Coronary artery (tissue), 2 donors: Measurements from ENCODE around the gene TDRD7.

ENCODE experiments used
- DNase-seq: peaks from one replicate; pipeline ENCODE4 v3.0.0-alpha.2; 2017; ENCODE audit warnings: low spot score
- H3K27ac ChIP-seq, 2 donors: fragments of 200-600 bp; sonication (generic); one replicate each; pipeline ENCODE4 v1.5.1; 2016 to 2019
- H3K4me3 ChIP-seq: fragments of 200-600 bp; sonication (generic); 2 replicates; pipeline ENCODE4 v1.5.1; 2016; ENCODE audit warnings: mild to moderate bottlenecking, moderate library complexity
- TF ChIP-seq, protein P1 (sequence below): fragments of 200-600 bp; sonication (generic); IDR thresholded peaks from one replicate; pipeline ENCODE4 v1.5.1; 2019; ENCODE audit warnings: antibody characterized with exemption

Gene TDRD7

DNA sequence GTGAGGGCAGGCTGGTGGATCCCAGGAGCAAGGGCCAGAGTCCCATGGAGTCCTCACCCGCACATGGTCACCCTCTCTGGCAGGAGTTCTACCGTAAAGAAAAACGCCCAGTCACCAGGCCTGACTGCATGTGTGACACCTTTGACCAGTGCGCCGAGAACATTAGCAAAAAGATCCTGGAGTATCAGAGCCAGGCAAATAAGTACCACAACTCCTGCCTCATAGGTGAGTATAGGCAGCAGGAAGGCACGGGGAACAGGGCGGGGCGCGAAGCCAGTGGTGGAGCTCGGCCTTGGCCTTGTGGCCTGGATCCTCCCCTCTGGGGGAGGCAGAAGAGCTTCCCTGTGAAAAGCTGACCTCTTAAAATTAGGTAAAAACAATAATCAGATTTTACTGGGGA, 45.4 kb upstream of the TDRD7 start:
- H3K4me3 ChIP-seq: no peak overlapping the region
- peak; percentile 55 for DNase-seq
- no peak overlapping the region for H3K27ac ChIP-seq
- TF ChIP-seq, protein P1, sequence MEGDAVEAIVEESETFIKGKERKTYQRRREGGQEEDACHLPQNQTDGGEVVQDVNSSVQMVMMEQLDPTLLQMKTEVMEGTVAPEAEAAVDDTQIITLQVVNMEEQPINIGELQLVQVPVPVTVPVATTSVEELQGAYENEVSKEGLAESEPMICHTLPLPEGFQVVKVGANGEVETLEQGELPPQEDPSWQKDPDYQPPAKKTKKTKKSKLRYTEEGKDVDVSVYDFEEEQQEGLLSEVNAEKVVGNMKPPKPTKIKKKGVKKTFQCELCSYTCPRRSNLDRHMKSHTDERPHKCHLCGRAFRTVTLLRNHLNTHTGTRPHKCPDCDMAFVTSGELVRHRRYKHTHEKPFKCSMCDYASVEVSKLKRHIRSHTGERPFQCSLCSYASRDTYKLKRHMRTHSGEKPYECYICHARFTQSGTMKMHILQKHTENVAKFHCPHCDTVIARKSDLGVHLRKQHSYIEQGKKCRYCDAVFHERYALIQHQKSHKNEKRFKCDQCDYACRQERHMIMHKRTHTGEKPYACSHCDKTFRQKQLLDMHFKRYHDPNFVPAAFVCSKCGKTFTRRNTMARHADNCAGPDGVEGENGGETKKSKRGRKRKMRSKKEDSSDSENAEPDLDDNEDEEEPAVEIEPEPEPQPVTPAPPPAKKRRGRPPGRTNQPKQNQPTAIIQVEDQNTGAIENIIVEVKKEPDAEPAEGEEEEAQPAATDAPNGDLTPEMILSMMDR: no peak

DNA sequence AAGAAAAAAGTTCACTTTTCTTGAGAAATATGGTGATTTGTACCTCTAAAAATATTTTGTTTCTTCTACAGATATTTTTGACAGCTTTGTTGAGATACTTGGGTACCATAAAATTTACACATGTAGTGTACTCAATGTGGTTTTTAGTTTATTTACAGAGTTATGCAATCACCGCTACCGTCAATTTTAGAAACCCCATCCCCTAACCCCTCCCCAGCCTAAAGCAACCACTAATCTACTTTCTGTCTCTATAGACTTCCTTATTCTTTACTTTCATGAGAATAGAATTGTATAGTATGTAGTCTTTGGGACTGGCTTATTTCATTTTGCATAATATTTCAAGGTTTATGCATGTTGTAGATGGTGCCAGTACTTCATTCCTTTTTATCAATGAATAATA, 45.0 kb upstream of the TDRD7 start:
- Histone ChIP-seq H3K27ac (no peak overlapping the region), H3K4me3 (no peak overlapping the region)
- DNase-seq: no peak
- TF ChIP-seq, protein P1: no peak

DNA sequence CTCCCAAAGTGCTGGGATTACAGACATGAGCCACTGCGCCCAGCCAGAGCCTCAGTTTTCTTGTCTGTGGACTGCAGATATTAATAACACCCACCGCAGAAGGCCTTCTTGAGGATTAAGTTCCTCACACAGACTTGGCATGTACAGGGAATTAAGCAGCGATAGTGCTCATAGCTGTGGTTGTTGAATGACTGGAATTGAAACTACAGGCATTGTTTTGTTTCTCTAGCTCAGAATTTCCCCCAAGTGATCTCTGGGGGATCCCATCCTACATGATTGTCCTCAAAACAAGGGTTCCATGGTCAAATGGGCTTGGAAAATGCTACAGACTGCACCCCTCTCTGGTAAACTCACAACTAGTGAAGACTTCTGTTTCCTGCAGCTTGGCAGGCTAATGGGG, 44.2 kb upstream of the TDRD7 start:
- peak; percentile 17 for DNase-seq
- H3K4me3 ChIP-seq: no peak overlapping the region
- TF ChIP-seq, protein P1: no peak
- no peak overlapping the region for H3K27ac ChIP-seq

DNA sequence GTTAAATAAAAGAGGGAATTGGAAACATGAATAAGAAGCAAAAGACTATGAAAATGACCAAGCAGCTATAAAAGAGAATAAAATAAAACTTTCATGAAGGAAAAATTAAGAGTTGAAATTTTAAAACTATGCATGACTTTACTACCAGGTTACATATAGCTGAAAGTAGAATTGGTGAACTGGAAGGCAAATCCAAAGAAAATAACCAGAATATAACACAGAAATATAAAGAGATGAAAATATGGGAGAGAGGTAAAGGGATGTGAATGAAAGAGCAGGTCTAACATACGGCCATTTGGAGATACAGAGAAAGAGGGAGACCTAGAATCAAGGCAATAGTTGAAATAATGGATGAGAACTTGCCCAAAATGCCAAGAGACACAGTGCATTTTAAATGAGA, 42.9 kb upstream of the TDRD7 start:
- no peak for DNase-seq
- Histone ChIP-seq H3K4me3 (no peak overlapping the region), H3K27ac (no peak overlapping the region)
- TF ChIP-seq, protein P1: no peak

GRCh38 chr9:97372580-97372979, 39.3 kb upstream of the TDRD7 start:
- TF ChIP-seq, protein P1: no peak
- DNase-seq: no peak
- Histone ChIP-seq H3K27ac (no peak overlapping the region), H3K4me3 (no peak overlapping the region)

- Histone ChIP-seq H3K27ac (no peak overlapping the region), H3K4me3 (no peak overlapping the region)
- TF ChIP-seq, protein P1: no peak
- DNase-seq: no peak
Measured at GRCh38 chr9:97373331-97373730, 38.6 kb upstream of the TDRD7 start.

DNA sequence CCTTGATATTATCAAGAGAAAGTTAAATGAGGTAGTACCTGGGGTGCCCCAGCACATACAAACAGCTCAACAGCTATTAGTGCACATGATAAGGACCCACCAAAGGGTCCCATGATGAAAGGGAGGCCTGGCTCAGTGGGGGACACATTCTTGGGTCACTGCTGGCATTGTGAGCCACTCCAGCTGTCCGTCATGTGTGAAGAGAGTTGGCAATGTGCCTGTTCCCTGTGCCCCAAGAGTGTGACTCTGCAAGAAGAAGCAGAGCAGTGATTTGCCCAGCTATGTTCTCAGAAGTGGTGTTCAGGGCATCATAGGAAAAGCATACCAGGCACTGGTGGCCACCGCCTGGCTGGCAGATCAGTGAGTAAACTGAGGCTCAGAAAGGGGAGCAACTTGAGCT, 37.1 kb upstream of the TDRD7 start:
- no peak overlapping the region for H3K4me3 ChIP-seq
- TF ChIP-seq, protein P1: no peak
- no peak for DNase-seq
- no peak overlapping the region for H3K27ac ChIP-seq
